HEK293 (cell line): ENCODE results near the gene OSCP1.
A peak's percentile ranks its signal among the peaks of the same experiment; 100 is the strongest.

ENCODE experiments used
- FEZF1 ChIP-seq: fragments of 450-650 bp; formaldehyde crosslinking; IDR thresholded peaks from 2 replicates; pipeline ENCODE4 v1.5.1; 2016; ENCODE audit warnings: missing biosample characterization, missing genetic modification characterization
- GLI4 ChIP-seq: fragments of 450-650 bp; formaldehyde crosslinking; IDR thresholded peaks from 2 replicates; pipeline ENCODE4 v1.5.1; 2016; ENCODE audit warnings: missing biosample characterization, missing genetic modification characterization
- KLF10 ChIP-seq: fragments of 450-650 bp; IDR thresholded peaks from 2 replicates; pipeline ENCODE4 v1.5.1; 2018; ENCODE audit warnings: missing biosample characterization, mild to moderate bottlenecking, missing genetic modification characterization
- KLF17 ChIP-seq: fragments of 450-650 bp; formaldehyde crosslinking; IDR thresholded peaks from 2 replicates; pipeline ENCODE4 v1.5.1; 2016; ENCODE audit warnings: missing biosample characterization, missing genetic modification characterization
- KLF9 ChIP-seq: fragments of 450-650 bp; formaldehyde crosslinking; IDR thresholded peaks from 2 replicates; pipeline ENCODE4 v1.5.1; 2016; ENCODE audit warnings: missing biosample characterization, missing genetic modification characterization, low read depth
- PRDM2 ChIP-seq: fragments of 450-650 bp; formaldehyde crosslinking; IDR thresholded peaks from 2 replicates; pipeline ENCODE4 v1.5.1; 2016; ENCODE audit warnings: missing biosample characterization, missing genetic modification characterization, borderline replicate concordance
- PRDM6 ChIP-seq: fragments of 450-650 bp; formaldehyde crosslinking; IDR thresholded peaks from 2 replicates; pipeline ENCODE4 v1.5.1; 2017; ENCODE audit warnings: missing biosample characterization, missing genetic modification characterization
- ZEB2 ChIP-seq: fragments of 450-650 bp; formaldehyde crosslinking; IDR thresholded peaks from 2 replicates; pipeline ENCODE4 v1.5.1; 2016; ENCODE audit warnings: missing biosample characterization, missing genetic modification characterization
- ZFP41 ChIP-seq: fragments of 450-650 bp; formaldehyde crosslinking; IDR thresholded peaks from 2 replicates; pipeline ENCODE4 v1.5.1; 2016; ENCODE audit warnings: missing biosample characterization, missing genetic modification characterization, borderline replicate concordance
- ZNF121 ChIP-seq: fragments of 450-650 bp; formaldehyde crosslinking; IDR thresholded peaks from 2 replicates; pipeline ENCODE4 v1.5.1; 2016; ENCODE audit warnings: missing biosample characterization, missing genetic modification characterization
- ZNF214 ChIP-seq: fragments of 450-650 bp; formaldehyde crosslinking; IDR thresholded peaks from 2 replicates; pipeline ENCODE4 v1.5.1; 2017; ENCODE audit warnings: missing biosample characterization, mild to moderate bottlenecking, missing genetic modification characterization, borderline replicate concordance
- ZNF23 ChIP-seq: fragments of 450-650 bp; formaldehyde crosslinking; IDR thresholded peaks from 2 replicates; pipeline ENCODE4 v1.5.1; 2016; ENCODE audit warnings: missing biosample characterization, missing genetic modification characterization, borderline replicate concordance
- ZNF239 ChIP-seq: fragments of 450-650 bp; formaldehyde crosslinking; IDR thresholded peaks from 2 replicates; pipeline ENCODE4 v1.5.1; 2016; ENCODE audit warnings: missing biosample characterization, missing genetic modification characterization
- ZNF26 ChIP-seq: fragments of 450-650 bp; formaldehyde crosslinking; IDR thresholded peaks from 2 replicates; pipeline ENCODE4 v1.5.1; 2016; ENCODE audit warnings: missing biosample characterization, missing genetic modification characterization
- ZNF488 ChIP-seq: fragments of 450-650 bp; formaldehyde crosslinking; IDR thresholded peaks from 2 replicates; pipeline ENCODE4 v1.5.1; 2016; ENCODE audit warnings: missing biosample characterization, missing genetic modification characterization
- ZNF518A ChIP-seq: fragments of 450-650 bp; formaldehyde crosslinking; conservative IDR thresholded peaks from 2 replicates; pipeline ENCODE4 v1.5.1; 2016; ENCODE audit warnings: low read depth, missing biosample characterization, missing genetic modification characterization
- ZNF530 ChIP-seq: fragments of 450-650 bp; formaldehyde crosslinking; IDR thresholded peaks from 2 replicates; pipeline ENCODE4 v1.5.1; 2016; ENCODE audit warnings: low read depth, missing biosample characterization, missing genetic modification characterization
- ZNF692 ChIP-seq: fragments of 450-650 bp; formaldehyde crosslinking; IDR thresholded peaks from 2 replicates; pipeline ENCODE4 v1.5.1; 2016; ENCODE audit warnings: missing biosample characterization, missing genetic modification characterization
- ZNF791 ChIP-seq: fragments of 450-650 bp; formaldehyde crosslinking; IDR thresholded peaks from 2 replicates; pipeline ENCODE4 v1.5.1; 2016; ENCODE audit warnings: missing biosample characterization, missing genetic modification characterization
- ZNF792 ChIP-seq: fragments of 450-650 bp; formaldehyde crosslinking; IDR thresholded peaks from 2 replicates; pipeline ENCODE4 v1.5.1; 2016; ENCODE audit warnings: missing biosample characterization, missing genetic modification characterization
- ZNF837 ChIP-seq: fragments of 450-650 bp; formaldehyde crosslinking; IDR thresholded peaks from 2 replicates; pipeline ENCODE4 v1.5.1; 2016; ENCODE audit warnings: missing biosample characterization, missing genetic modification characterization

OSCP1 gene

GRCh38 chr1:36400825-36401601 lies 49.2 kb downstream of the OSCP1 start (continued):
- peak; percentile 32 for TF ChIP-seq ZNF518A (tag by site-specific recombination)
- TF ChIP-seq ZNF214 (tag by site-specific recombination): no peak
- TF ChIP-seq ZNF121 (tag by site-specific recombination): peak; percentile 53; the same call in 1 of the 2 replicates
- TF ChIP-seq ZNF692 (tag by site-specific recombination): peak; percentile 94
- no peak for TF ChIP-seq ZFP41
- no peak for TF ChIP-seq FEZF1
- TF ChIP-seq ZNF792 (tag by site-specific recombination): no peak
- TF ChIP-seq ZNF791: no peak
- TF ChIP-seq PRDM6: no peak
- no peak for TF ChIP-seq ZNF837
- TF ChIP-seq KLF10: peak; percentile 70; the same call in 1 of the 2 replicates
- no peak for TF ChIP-seq ZNF530
- peak; percentile 18; the same call in 1 of the 2 replicates for TF ChIP-seq ZNF23 (tag by site-specific recombination)
- TF ChIP-seq ZNF488 (tag by site-specific recombination): no peak
- no peak for TF ChIP-seq PRDM2 (tag by site-specific recombination)
- peak; percentile 62; the same call in 1 of the 2 replicates for TF ChIP-seq ZEB2
- TF ChIP-seq ZNF26 (tag by site-specific recombination): no peak
- TF ChIP-seq KLF17: peak; percentile 80
- TF ChIP-seq GLI4: no peak
- no peak for TF ChIP-seq ZNF239 (tag by site-specific recombination)
- TF ChIP-seq KLF9: peak; percentile 82
